LNCAP (cell line): ENCODE data around the gene MFAP1.

Experiments used
- CTCF ChIP-seq: fragments of 450-650 bp; IDR thresholded peaks from 2 replicates; pipeline ENCODE4 v1.5.1; 2017; ENCODE audit warnings: mild to moderate bottlenecking

MFAP1 gene

GRCh38 chr15:43795997-43796396, 28.5 kb downstream of the MFAP1 start:
- TF ChIP-seq CTCF = no peak

- TF ChIP-seq CTCF = no peak
Measured at GRCh38 chr15:43795197-43795596, 29.3 kb downstream of the MFAP1 start.

GRCh38 chr15:43794269-43795037, 30.0 kb downstream of the MFAP1 start:
- no peak for TF ChIP-seq CTCF

GRCh38 chr15:43793647-43794046, 30.8 kb downstream of the MFAP1 start:
- TF ChIP-seq CTCF = no peak

- TF ChIP-seq CTCF = no peak
Measured at GRCh38 chr15:43792761-43793476, 31.6 kb downstream of the MFAP1 start.

- no peak for TF ChIP-seq CTCF
Measured at GRCh38 chr15:43791993-43792760, 32.3 kb downstream of the MFAP1 start, which contains the start of gene SERF2. SERF2 (plus strand) TSS chr15:43792320; CDS start chr15:43792377, 57 bp downstream.

- no peak for TF ChIP-seq CTCF
Measured at GRCh38 chr15:43789409-43789808, 35.1 kb downstream of the MFAP1 start.
